ENCODE data around the gene ENDOD1.

Gene ENDOD1

GRCh38 chr11:95076416-95076815 is 13.2 kb upstream of the ENDOD1 start:
- DNase-seq (ENCODE audit: low read depth), result no peak

- DNase-seq (ENCODE audit: low read depth), result no peak
Measured at GRCh38 chr11:95076981-95077380, 12.7 kb upstream of the ENDOD1 start.

- DNase-seq (ENCODE audit: low read depth), result no peak
Measured at GRCh38 chr11:95078526-95078925, 11.1 kb upstream of the ENDOD1 start.

- no peak for DNase-seq (ENCODE audit: low read depth)
Measured at GRCh38 chr11:95081010-95081409, 8.6 kb upstream of the ENDOD1 start.

GRCh38 chr11:95081412-95081811 is 8.2 kb upstream of the ENDOD1 start:
- DNase-seq (ENCODE audit: low read depth), result no peak

GRCh38 chr11:95082576-95083001 is 7.1 kb upstream of the ENDOD1 start:
- no peak for DNase-seq (ENCODE audit: low read depth)

GRCh38 chr11:95084509-95084908 is 5.1 kb upstream of the ENDOD1 start:
- DNase-seq (ENCODE audit: low read depth), result no peak

GRCh38 chr11:95085117-95085816 is 4.4 kb upstream of the ENDOD1 start:
- no peak for DNase-seq (ENCODE audit: low read depth)

GRCh38 chr11:95086151-95086550 is 3.5 kb upstream of the ENDOD1 start:
- DNase-seq (ENCODE audit: low read depth), result no peak

GRCh38 chr11:95086836-95087570 is 2.6 kb upstream of the ENDOD1 start:
- DNase-seq (ENCODE audit: low read depth), result no peak

GRCh38 chr11:95088946-95089619 is 563 bp upstream of the ENDOD1 start:
- no peak for DNase-seq (ENCODE audit: low read depth)

GRCh38 chr11:95091663-95092180 is 2.1 kb downstream of the ENDOD1 start:
- no peak for DNase-seq (ENCODE audit: low read depth)

GRCh38 chr11:95092549-95093324 is 3.1 kb downstream of the ENDOD1 start:
- no peak for DNase-seq (ENCODE audit: low read depth)

GRCh38 chr11:95093548-95093947 is 3.9 kb downstream of the ENDOD1 start:
- DNase-seq (ENCODE audit: low read depth), result no peak

GRCh38 chr11:95095858-95096587 is 6.4 kb downstream of the ENDOD1 start:
- no peak for DNase-seq (ENCODE audit: low read depth)

GRCh38 chr11:95097209-95097608 is 7.6 kb downstream of the ENDOD1 start:
- DNase-seq (ENCODE audit: low read depth), result no peak

- no peak for DNase-seq (ENCODE audit: low read depth)
Measured at GRCh38 chr11:95098826-95099225, 9.2 kb downstream of the ENDOD1 start.

- no peak for DNase-seq (ENCODE audit: low read depth)
Measured at GRCh38 chr11:95100191-95100648, 10.6 kb downstream of the ENDOD1 start.

GRCh38 chr11:95100856-95101507 is 11.3 kb downstream of the ENDOD1 start:
- DNase-seq (ENCODE audit: low read depth), result no peak

- DNase-seq (ENCODE audit: low read depth), result no peak
Measured at GRCh38 chr11:95101935-95102334, 12.3 kb downstream of the ENDOD1 start.

- no peak for DNase-seq (ENCODE audit: low read depth)
Measured at GRCh38 chr11:95102733-95103132, 13.1 kb downstream of the ENDOD1 start.

All from activated gamma-delta T cell treated with anti-CD3 and anti-CD28 coated beads, Interleukin-2, amount 50 U/mL, for 16 hours (primary cell).